Bronchial epithelial cell (primary cell): ENCODE data around the gene HPS1. TPM values are rescaled to one million over a fixed set of nuclear protein-coding genes. Genes with fewer than 3 reads are reported as not detected.
"Not testable (repeated sequence)": the region's sequence is repeated elsewhere in the genome, so short reads cannot be mapped to it uniquely, and the experiment has no call there.

ENCODE experiments used
- DNase-seq: peaks from one replicate; pipeline ENCODE4 v3.0.0-alpha.2; 2010; ENCODE audit warnings: low read depth
- FAIRE-seq: peaks from 2 replicates; lab custom pipeline; 2011; peaks lifted over from hg19 to GRCh38; lab: Jason Lieb, UNC
- H3K27me3 ChIP-seq: 2 replicates; pipeline ENCODE4 v1.5.1; 2011; ENCODE audit warnings: low read length; ENCODE audit not compliant: control insufficient read depth, insufficient read depth
- H3K36me3 ChIP-seq: 2 replicates; pipeline ENCODE4 v1.5.1; 2011; ENCODE audit warnings: low read length; ENCODE audit not compliant: control insufficient read depth, insufficient read depth
- H3K4me3 ChIP-seq: 2 replicates; pipeline ENCODE4 v1.5.1; 2011; ENCODE audit warnings: mild to moderate bottlenecking, low read depth, low read length, control low read depth
- CTCF ChIP-seq: IDR thresholded peaks from 2 replicates; pipeline ENCODE4 v1.5.1; 2011; ENCODE audit warnings: mild to moderate bottlenecking, moderate library complexity, low read length, control low read depth, inconsistent platforms; ENCODE audit not compliant: insufficient read depth, severe bottlenecking
- total RNA-seq: library from RNA; depleted of rRNA; stranded (reverse); fragments of >200 nt; gene quantifications from 2 replicates; pipeline ENCODE4 v1.2.1, GENCODE V29; 2014

HPS1 gene
- total RNA-seq, 1 donor from 2014 or later = 15.8 TPM

- Histone ChIP-seq H3K4me3 (no peak overlapping the region), H3K36me3 (no peaks in the 10 kb centered on the region), H3K27me3 (no peaks in the 10 kb centered on the region)
- FAIRE-seq (no peak), DNase-seq (no peak)
- no peak for TF ChIP-seq CTCF
Measured at GRCh38 chr10:98384531-98385133, 62.1 kb downstream of the HPS1 start.

GRCh38 chr10:98383869-98384268 lies 62.9 kb downstream of the HPS1 start:
- FAIRE-seq (no peak), DNase-seq (no peak)
- H3K27me3 ChIP-seq = no peaks in the 10 kb centered on the region
- H3K4me3 ChIP-seq = no peak overlapping the region
- no peak for TF ChIP-seq CTCF
- H3K36me3 ChIP-seq = no peaks in the 10 kb centered on the region

GRCh38 chr10:98383134-98383667 lies 63.5 kb downstream of the HPS1 start:
- FAIRE-seq, H3K27me3 ChIP-seq, H3K36me3 ChIP-seq, H3K4me3 ChIP-seq: not testable (repeated sequence)
- peak; percentile 42 for DNase-seq

- no peaks in the 10 kb centered on the region for H3K27me3 ChIP-seq
- no peak for TF ChIP-seq CTCF
- FAIRE-seq (no peak), DNase-seq (no peak)
- H3K4me3 ChIP-seq = no peak overlapping the region
- H3K36me3 ChIP-seq = no peaks in the 10 kb centered on the region
Measured at GRCh38 chr10:98382691-98383101, 64.0 kb downstream of the HPS1 start.

GRCh38 chr10:98380493-98381339 lies 66.0 kb downstream of the HPS1 start:
- FAIRE-seq = no peak
- Histone ChIP-seq H3K36me3 (no peaks in the 10 kb centered on the region), H3K27me3 (no peaks in the 10 kb centered on the region), H3K4me3 (no peak overlapping the region)
- no peak for DNase-seq
- TF ChIP-seq CTCF = no peak

GRCh38 chr10:98378722-98379121 lies 68.0 kb downstream of the HPS1 start:
- no peaks in the 10 kb centered on the region for H3K36me3 ChIP-seq
- no peaks in the 10 kb centered on the region for H3K27me3 ChIP-seq
- FAIRE-seq (no peak), DNase-seq (no peak)
- H3K4me3 ChIP-seq = no peak overlapping the region
- no peak for TF ChIP-seq CTCF
